ENCODE results near the gene NAIF1. TPM values are rescaled to one million over a fixed set of nuclear protein-coding genes. Genes with fewer than 3 reads are reported as not detected.

The NAIF1 gene
- total RNA-seq, 1 donor from 2014 or later = 13.3 TPM

- no peak overlapping the region for H3K27ac ChIP-seq
- no peak overlapping the region for H3K4me3 ChIP-seq
- TF ChIP-seq POLR2AphosphoS5 (IDR thresholded peaks at IDR 0.05; ENCODE audit: insufficient read depth in 1 of 2, low read depth in 1 of 2) = no peak
- H3K4me1 ChIP-seq = peaks cover 5% of the 10 kb centered on the region
- no peaks in the 10 kb centered on the region for H3K27me3 ChIP-seq
- no peaks in the 10 kb centered on the region for H3K36me3 ChIP-seq
- intact Hi-C loops (cut with DNase I) = no loop called here
- DNase-seq (ENCODE audit: extremely low spot score in 2 of 2) = no peak
- no peaks in the 10 kb centered on the region for H3K9me3 ChIP-seq
Measured at GRCh38 chr9:128021098-128021497, 46.0 kb downstream of the NAIF1 start.

- Histone ChIP-seq H3K4me3 (no peak overlapping the region), H3K27ac (no peak overlapping the region), H3K36me3 (no peaks in the 10 kb centered on the region), H3K27me3 (no peaks in the 10 kb centered on the region), H3K9me3 (no peaks in the 10 kb centered on the region), H3K4me1 (peaks cover 5% of the 10 kb centered on the region)
- intact Hi-C loops (cut with DNase I) = no loop called here
- TF ChIP-seq POLR2A (IDR thresholded peaks at IDR 0.05) = no peak
- no peak for TF ChIP-seq CTCF (IDR thresholded peaks at IDR 0.05)
- TF ChIP-seq POLR2AphosphoS5 (IDR thresholded peaks at IDR 0.05; ENCODE audit: insufficient read depth in 1 of 2, low read depth in 1 of 2) = no peak
- no peak for DNase-seq (ENCODE audit: extremely low spot score in 2 of 2)
Measured at GRCh38 chr9:128020692-128021091, 46.4 kb downstream of the NAIF1 start.

GRCh38 chr9:128015696-128016095 is 51.4 kb downstream of the NAIF1 start:
- no peaks in the 10 kb centered on the region for H3K9me3 ChIP-seq
- no peak overlapping the region for H3K27ac ChIP-seq
- DNase-seq (ENCODE audit: extremely low spot score in 2 of 2) = no peak
- no peaks in the 10 kb centered on the region for H3K36me3 ChIP-seq
- no peaks in the 10 kb centered on the region for H3K4me1 ChIP-seq
- H3K4me3 ChIP-seq = no peak overlapping the region
- intact Hi-C loops (cut with DNase I) = no loop called here
- H3K27me3 ChIP-seq = no peaks in the 10 kb centered on the region
- TF ChIP-seq POLR2AphosphoS5 (IDR thresholded peaks at IDR 0.05; ENCODE audit: insufficient read depth in 1 of 2, low read depth in 1 of 2) = no peak
- TF ChIP-seq POLR2A (IDR thresholded peaks at IDR 0.05) = no peak
- no peak for TF ChIP-seq CTCF (IDR thresholded peaks at IDR 0.05)

Other genes starting within 250 kb of the NAIF1 start
- 130 TPM for gene ENG, start 212.7 kb downstream of the NAIF1 start, total RNA-seq
- gene AK1, start 189.6 kb downstream of the NAIF1 start, total RNA-seq = 33.4 TPM
- 108 TPM for gene ST6GALNAC6, start 167.7 kb downstream of the NAIF1 start, total RNA-seq
- gene ST6GALNAC4, start 150.3 kb downstream of the NAIF1 start, total RNA-seq = 33.1 TPM
- gene PIP5KL1, start 136.5 kb downstream of the NAIF1 start, total RNA-seq = 10.3 TPM
- gene DPM2, start 129.5 kb downstream of the NAIF1 start, total RNA-seq = 17.7 TPM
- 30.9 TPM for gene EEIG1, start 86.3 kb downstream of the NAIF1 start, total RNA-seq
- 44.4 TPM for gene SLC25A25, start 912 bp upstream of the NAIF1 start, total RNA-seq
- 101 TPM for gene PTGES2, start 60.4 kb upstream of the NAIF1 start, total RNA-seq
- 136 TPM for gene LCN2, start 82.1 kb upstream of the NAIF1 start, total RNA-seq
- gene BBLN, start 92.9 kb upstream of the NAIF1 start, total RNA-seq = 134 TPM
- gene CIZ1, start 124.3 kb upstream of the NAIF1 start, total RNA-seq = 101 TPM
- 33.4 TPM for gene DNM1, start 136.1 kb upstream of the NAIF1 start, total RNA-seq
- 84.5 TPM for gene GOLGA2, start 208.7 kb upstream of the NAIF1 start, total RNA-seq
- 42.7 TPM for gene SWI5, start 209.0 kb upstream of the NAIF1 start, total RNA-seq

Measured in vagina (tissue), 2 donors.